SK-N-SH treated with all-trans-retinoic acid at 6 μM for 48 hours (cell line): Measurements from ENCODE around the gene PRKAG1.

Source experiments
- ARNTL ChIP-seq: fragments of 450-650 bp; formaldehyde crosslinking; IDR thresholded peaks from 2 replicates; pipeline ENCODE4 v1.5.0; 2020; ENCODE audit warnings: low read depth, mild to moderate bottlenecking, moderate library complexity, borderline replicate concordance
- ESRRG ChIP-seq: fragments of 250-450 bp; sonication (Bioruptor Pico); IDR thresholded peaks from 2 replicates; pipeline ENCODE4 v1.6.1; 2021; ENCODE audit warnings: mild to moderate bottlenecking
- ISL1 ChIP-seq: fragments of 250-450 bp; sonication (Bioruptor Pico); IDR thresholded peaks from 2 replicates; pipeline ENCODE4 v2.1.2; 2022; ENCODE audit warnings: mild to moderate bottlenecking, moderate library complexity
- OSR1 ChIP-seq: fragments of 250-450 bp; sonication (Bioruptor Pico); IDR thresholded peaks from 2 replicates; pipeline ENCODE4 v1.8.0; 2022; ENCODE audit warnings: moderate library complexity, mild to moderate bottlenecking, inconsistent platforms
- PPARA ChIP-seq: fragments of 250-450 bp; sonication (Bioruptor Pico); IDR thresholded peaks from 2 replicates; pipeline ENCODE4 v1.5.0; 2020; ENCODE audit warnings: mild to moderate bottlenecking, borderline replicate concordance
- RARB ChIP-seq: fragments of 250-450 bp; sonication (Bioruptor Pico); IDR thresholded peaks from 2 replicates; pipeline ENCODE4 v1.8.0; 2021; ENCODE audit warnings: mild to moderate bottlenecking, moderate library complexity
- SNAI2 ChIP-seq: fragments of 250-450 bp; sonication (Bioruptor Pico); IDR thresholded peaks from 2 replicates; pipeline ENCODE4 v1.5.0; 2020; ENCODE audit warnings: mild to moderate bottlenecking, moderate library complexity
- TCF4 ChIP-seq: fragments of 250-450 bp; sonication (Bioruptor Pico); IDR thresholded peaks from 2 replicates; pipeline ENCODE4 v1.8.0; 2021; ENCODE audit warnings: mild to moderate bottlenecking, moderate library complexity, borderline replicate concordance
- ZFP3 ChIP-seq: fragments of 250-450 bp; sonication (Bioruptor Pico); IDR thresholded peaks from 2 replicates; pipeline ENCODE4 v1.5.0; 2020; ENCODE audit warnings: mild to moderate bottlenecking, moderate library complexity
- ZFP30 ChIP-seq: fragments of 450-650 bp; formaldehyde crosslinking; IDR thresholded peaks from 2 replicates; pipeline ENCODE4 v1.5.0; 2022; ENCODE audit warnings: mild to moderate bottlenecking, moderate library complexity
- ZNF565 ChIP-seq: fragments of 450-650 bp; formaldehyde crosslinking; conservative IDR thresholded peaks from 2 replicates; pipeline ENCODE4 v1.5.0; 2020; ENCODE audit warnings: low read depth, mild to moderate bottlenecking, moderate library complexity
- ZNF8 ChIP-seq: fragments of 450-650 bp; formaldehyde crosslinking; IDR thresholded peaks from 2 replicates; pipeline ENCODE4 v1.5.0; 2020; ENCODE audit warnings: mild to moderate bottlenecking, moderate library complexity
- TF ChIP-seq, protein P1 (sequence below): fragments of 250-450 bp; sonication (Bioruptor Pico); IDR thresholded peaks from 2 replicates; pipeline ENCODE4 v1.8.0; 2020; ENCODE audit warnings: mild to moderate bottlenecking, moderate library complexity, borderline replicate concordance
- TF ChIP-seq, protein P2 (sequence below): fragments of 250-450 bp; sonication (Bioruptor Pico); IDR thresholded peaks from 2 replicates; pipeline ENCODE4 v1.5.1; 2020; ENCODE audit warnings: low read depth, mild to moderate bottlenecking, moderate library complexity

DNA sequence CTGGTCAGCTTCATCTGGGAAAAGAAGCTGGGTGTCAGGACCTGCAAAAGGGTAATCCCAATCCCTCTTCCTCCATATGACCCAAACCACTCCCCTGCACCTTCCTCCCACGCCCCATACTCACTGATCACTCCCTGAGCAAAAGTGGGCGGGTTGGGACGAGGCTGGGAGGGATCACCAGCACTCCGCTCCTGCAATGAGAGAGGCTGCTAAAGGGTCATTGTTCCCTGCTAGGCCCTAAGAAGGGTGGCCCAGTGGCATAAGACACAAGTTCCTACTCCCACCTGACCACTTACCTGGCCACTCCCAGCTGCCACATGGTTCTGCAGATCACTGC lies 15.7 kb upstream of the PRKAG1 start:
- TF ChIP-seq, protein P1, sequence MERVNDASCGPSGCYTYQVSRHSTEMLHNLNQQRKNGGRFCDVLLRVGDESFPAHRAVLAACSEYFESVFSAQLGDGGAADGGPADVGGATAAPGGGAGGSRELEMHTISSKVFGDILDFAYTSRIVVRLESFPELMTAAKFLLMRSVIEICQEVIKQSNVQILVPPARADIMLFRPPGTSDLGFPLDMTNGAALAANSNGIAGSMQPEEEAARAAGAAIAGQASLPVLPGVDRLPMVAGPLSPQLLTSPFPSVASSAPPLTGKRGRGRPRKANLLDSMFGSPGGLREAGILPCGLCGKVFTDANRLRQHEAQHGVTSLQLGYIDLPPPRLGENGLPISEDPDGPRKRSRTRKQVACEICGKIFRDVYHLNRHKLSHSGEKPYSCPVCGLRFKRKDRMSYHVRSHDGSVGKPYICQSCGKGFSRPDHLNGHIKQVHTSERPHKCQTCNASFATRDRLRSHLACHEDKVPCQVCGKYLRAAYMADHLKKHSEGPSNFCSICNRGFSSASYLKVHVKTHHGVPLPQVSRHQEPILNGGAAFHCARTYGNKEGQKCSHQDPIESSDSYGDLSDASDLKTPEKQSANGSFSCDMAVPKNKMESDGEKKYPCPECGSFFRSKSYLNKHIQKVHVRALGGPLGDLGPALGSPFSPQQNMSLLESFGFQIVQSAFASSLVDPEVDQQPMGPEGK, result no peak
- TF ChIP-seq ZFP3 (CRISPR knock-in tag), result no peak
- no peak for TF ChIP-seq ZFP30 (CRISPR knock-in tag)
- no peak for TF ChIP-seq ARNTL (CRISPR knock-in tag)
- TF ChIP-seq SNAI2, result no peak
- TF ChIP-seq ZNF8 (CRISPR knock-in tag), result no peak
- TF ChIP-seq, protein P2, sequence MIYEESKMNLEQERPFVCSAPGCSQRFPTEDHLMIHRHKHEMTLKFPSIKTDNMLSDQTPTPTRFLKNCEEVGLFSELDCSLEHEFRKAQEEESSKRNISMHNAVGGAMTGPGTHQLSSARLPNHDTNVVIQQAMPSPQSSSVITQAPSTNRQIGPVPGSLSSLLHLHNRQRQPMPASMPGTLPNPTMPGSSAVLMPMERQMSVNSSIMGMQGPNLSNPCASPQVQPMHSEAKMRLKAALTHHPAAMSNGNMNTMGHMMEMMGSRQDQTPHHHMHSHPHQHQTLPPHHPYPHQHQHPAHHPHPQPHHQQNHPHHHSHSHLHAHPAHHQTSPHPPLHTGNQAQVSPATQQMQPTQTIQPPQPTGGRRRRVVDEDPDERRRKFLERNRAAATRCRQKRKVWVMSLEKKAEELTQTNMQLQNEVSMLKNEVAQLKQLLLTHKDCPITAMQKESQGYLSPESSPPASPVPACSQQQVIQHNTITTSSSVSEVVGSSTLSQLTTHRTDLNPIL (CRISPR knock-in tag), result no peak
- no peak for TF ChIP-seq ISL1 (CRISPR knock-in tag)
- no peak for TF ChIP-seq ESRRG (CRISPR knock-in tag)
- TF ChIP-seq OSR1, result no peak
- no peak for TF ChIP-seq TCF4 (CRISPR knock-in tag)
- no peak for TF ChIP-seq RARB (CRISPR knock-in tag)
- no peak for TF ChIP-seq PPARA (CRISPR knock-in tag)
- TF ChIP-seq ZNF565 (CRISPR knock-in tag), result no peak
